HG03108 (cell line): ENCODE data around the gene ZNF426.
A peak's percentile ranks its signal among the peaks of the same experiment; 100 is the strongest.
"Not testable (repeated sequence)": the region's sequence is repeated elsewhere in the genome, so short reads cannot be mapped to it uniquely, and the experiment has no call there.

ENCODE experiments used
- ATAC-seq: cut with Tn5 transposase; IDR thresholded peaks from one replicate; pipeline ENCODE4 v1.9.1; 2021; ENCODE audit warnings: moderate library complexity; ENCODE audit not compliant: unreplicated experiment

ZNF426 gene

GRCh38 chr19:9538183-9539058 lies at the start of gene ZNF426:
Gene ZNF426, minus strand, starts transcription at chr19:9538645. Its CDS starts 2,413 bp downstream, at chr19:9536232.
- ATAC-seq, result peak; percentile 54

GRCh38 chr19:9586764-9587163 lies 48.3 kb upstream of the ZNF426 start:
- no peak for ATAC-seq

GRCh38 chr19:9584073-9584833 lies 45.8 kb upstream of the ZNF426 start, which contains the start of gene ZNF121:
Gene ZNF121, minus strand, starts transcription at chr19:9584504. Its CDS starts 16,407 bp downstream, at chr19:9568097.
- peak; percentile 81 for ATAC-seq

GRCh38 chr19:9582081-9582725 lies 43.8 kb upstream of the ZNF426 start:
- ATAC-seq, result not testable (repeated sequence)

- no peak for ATAC-seq
Measured at GRCh38 chr19:9580728-9581127, 42.3 kb upstream of the ZNF426 start.

- no peak for ATAC-seq
Measured at GRCh38 chr19:9570255-9570654, 31.8 kb upstream of the ZNF426 start.

- no peak for ATAC-seq
Measured at GRCh38 chr19:9566729-9567128, 28.3 kb upstream of the ZNF426 start.

GRCh38 chr19:9565900-9566705 lies 27.7 kb upstream of the ZNF426 start:
- no peak for ATAC-seq

GRCh38 chr19:9552536-9553274 lies 14.3 kb upstream of the ZNF426 start:
- ATAC-seq, result no peak

GRCh38 chr19:9547870-9548269 lies 9.4 kb upstream of the ZNF426 start:
- no peak for ATAC-seq

GRCh38 chr19:9541281-9541680 lies 2.8 kb upstream of the ZNF426 start:
- ATAC-seq, result not testable (repeated sequence)

- ATAC-seq, result not testable (repeated sequence)
Measured at GRCh38 chr19:9539921-9540320, 1.5 kb upstream of the ZNF426 start.

- ATAC-seq, result not testable (repeated sequence)
Measured at GRCh38 chr19:9539201-9539600, 756 bp upstream of the ZNF426 start.

GRCh38 chr19:9535934-9536333 lies 2.5 kb downstream of the ZNF426 start:
- ATAC-seq, result no peak

- ATAC-seq, result no peak
Measured at GRCh38 chr19:9531933-9532332, 6.5 kb downstream of the ZNF426 start.

GRCh38 chr19:9528757-9529336 lies 9.6 kb downstream of the ZNF426 start:
- no peak for ATAC-seq

- no peak for ATAC-seq
Measured at GRCh38 chr19:9523885-9524474, 14.5 kb downstream of the ZNF426 start.

- no peak for ATAC-seq
Measured at GRCh38 chr19:9507285-9507684, 31.2 kb downstream of the ZNF426 start.

GRCh38 chr19:9500796-9501195 lies 37.6 kb downstream of the ZNF426 start:
- ATAC-seq, result no peak
